SK-N-SH (cell line): ENCODE data around the gene DNAH3. TPM values are rescaled to one million over a fixed set of nuclear protein-coding genes. Genes with fewer than 3 reads are reported as not detected.

ENCODE experiments used
- CTCF ChIA-PET: fragments of 300-600, 350-600 bp; formaldehyde crosslinking; extraction: SDS; loops from one replicate; lab custom pipeline; 2021; lab: Yijun Ruan, JAX
- POLR2A ChIA-PET: fragments of 350-600 bp; sonication (Branson Sonifier 250); formaldehyde crosslinking; extraction: SDS; loops from one replicate; lab custom pipeline; 2020; ENCODE audit warnings: antibody characterized with exemption, inconsistent platforms; lab: Yijun Ruan, JAX
- DNase-seq: peaks from one replicate; pipeline ENCODE4 v3.0.0; 2012
- H2AFZ ChIP-seq: fragments of 200-600 bp; sonication (generic); 2 replicates; pipeline ENCODE4 v1.8.1; 2016; ENCODE audit warnings: antibody characterized with exemption, mild to moderate bottlenecking, low read depth
- H3F3A ChIP-seq: fragments of 200-600 bp; sonication (generic); replicated peaks from 2 replicates; pipeline ENCODE3; 2016; ENCODE audit warnings: antibody characterized with exemption, mild to moderate bottlenecking; ENCODE audit not compliant: insufficient read depth
- H3K27ac ChIP-seq, 2 experiments: fragments of 200-500 bp in 1 of 2; fragments of 200-600 bp in 1 of 2; sonication (Bioruptor generic) in 1 of 2; sonication (generic), shearing (Covaris generic) in 1 of 2; 2 replicates each; pipeline versions ENCODE4 v1.5.1 to v1.6.1; 2014 to 2016; ENCODE audit warnings: low read depth in 2 of 2, inconsistent platforms in 1 of 2, low read length in 1 of 2, mild to moderate bottlenecking in 1 of 2, mixed read lengths in 1 of 2
- H3K27me3 ChIP-seq: fragments of 200-600 bp; sonication (generic), shearing (Covaris generic); 2 replicates; pipeline ENCODE4 v1.6.1; 2016; ENCODE audit warnings: mixed run types; ENCODE audit not compliant: insufficient read depth
- H3K36me3 ChIP-seq, 2 experiments: fragments of 200-500 bp in 1 of 2; fragments of 200-600 bp in 1 of 2; sonication (Bioruptor generic) in 1 of 2; sonication (generic) in 1 of 2; replicated peaks in 1 of 2; 2 replicates each; pipeline versions ENCODE3 to v1.5.1; 2014 to 2016; ENCODE audit warnings: low read length in 1 of 2, mild to moderate bottlenecking in 1 of 2; ENCODE audit not compliant: insufficient read depth in 2 of 2, control insufficient read depth in 1 of 2
- H3K4me1 ChIP-seq, 2 experiments: fragments of 200-500 bp in 1 of 2; fragments of 200-600 bp in 1 of 2; sonication (Bioruptor generic) in 1 of 2; sonication (generic), shearing (Covaris generic) in 1 of 2; 2 replicates each; pipeline versions ENCODE4 v1.5.1 to v1.6.1; 2014 to 2016; ENCODE audit warnings: low read depth in 1 of 2, low read length in 1 of 2, mixed run types in 1 of 2; ENCODE audit not compliant: insufficient read depth in 2 of 2, control insufficient read depth in 1 of 2
- H3K4me2 ChIP-seq: fragments of 200-600 bp; sonication (generic), shearing (Covaris generic); 2 replicates; pipeline ENCODE4 v1.6.1; 2017; ENCODE audit warnings: mixed run types
- H3K4me3 ChIP-seq, 2 experiments: fragments of 200-500 bp in 1 of 2; fragments of 200-600 bp in 1 of 2; sonication (Bioruptor generic) in 1 of 2; sonication (generic), shearing (Covaris generic) in 1 of 2; 2 replicates each; pipeline versions ENCODE4 v1.5.1 to v1.8.1; 2014 to 2016; ENCODE audit warnings: low read depth in 2 of 2, inconsistent platforms in 1 of 2, low read length in 1 of 2, mild to moderate bottlenecking in 1 of 2, mixed read lengths in 1 of 2, moderate library complexity in 1 of 2
- H3K79me2 ChIP-seq: fragments of 200-600 bp; sonication (generic); 2 replicates; pipeline ENCODE4 v1.8.1; 2017; ENCODE audit warnings: mild to moderate bottlenecking; ENCODE audit not compliant: insufficient read depth
- H3K9ac ChIP-seq: fragments of 200-600 bp; sonication (generic); 2 replicates; pipeline ENCODE4 v1.6.1; 2017; ENCODE audit warnings: mixed run types
- H3K9me2 ChIP-seq: fragments of 200-600 bp; sonication (generic); 2 replicates; pipeline ENCODE4 v1.6.1; 2017; ENCODE audit warnings: mixed run types
- H3K9me3 ChIP-seq: fragments of 200-600 bp; sonication (generic); 2 replicates; pipeline ENCODE4 v1.6.1; 2017; ENCODE audit warnings: mixed run types, mild to moderate bottlenecking, moderate library complexity
- H4K20me1 ChIP-seq: fragments of 200-600 bp; sonication (generic); 2 replicates; pipeline ENCODE4 v1.6.1; 2017; ENCODE audit warnings: mild to moderate bottlenecking, mixed run types; ENCODE audit not compliant: insufficient read depth
- ELF1 ChIP-seq: IDR thresholded peaks from 2 replicates; pipeline ENCODE4 v1.4.0; 2012
- EP300 ChIP-seq, 2 experiments: IDR thresholded peaks; 2 replicates each; pipeline versions ENCODE4 v1.4.0 to v1.6.1; 2012; ENCODE audit warnings: borderline replicate concordance in 1 of 2, low read depth in 1 of 2, low read length in 1 of 2
- EZH2phosphoT487 ChIP-seq: fragments of 200-600 bp; sonication (generic); IDR thresholded peaks from 2 replicates; pipeline ENCODE4 v1.6.1; 2017; ENCODE audit warnings: low read depth, mixed run types, mild to moderate bottlenecking, antibody characterized with exemption, moderate library complexity, borderline replicate concordance
- FOSL2 ChIP-seq: IDR thresholded peaks from 2 replicates; pipeline ENCODE4 v1.4.0; 2012; ENCODE audit warnings: low read depth, mild to moderate bottlenecking, moderate library complexity, borderline replicate concordance
- FOXJ3 ChIP-seq: sonication (generic); formaldehyde crosslinking; IDR thresholded peaks from 2 replicates; pipeline ENCODE4 v1.5.1; 2020; ENCODE audit warnings: mild to moderate bottlenecking, missing genetic modification reagents
- GABPA ChIP-seq: IDR thresholded peaks from 2 replicates; pipeline ENCODE4 v1.4.0; 2012; ENCODE audit warnings: low read depth, mild to moderate bottlenecking
- GATA2 ChIP-seq: sonication (generic); formaldehyde crosslinking; IDR thresholded peaks from 2 replicates; pipeline ENCODE4 v1.5.0; 2020; ENCODE audit warnings: mild to moderate bottlenecking, missing genetic modification reagents
- IRF3 ChIP-seq: fragments of 150-350 bp; IDR thresholded peaks from 2 replicates; pipeline ENCODE4 v1.6.1; 2016; ENCODE audit warnings: mild to moderate bottlenecking, low read depth, low read length
- MAX ChIP-seq: IDR thresholded peaks from 2 replicates; pipeline ENCODE4 v1.4.0; 2012; ENCODE audit warnings: low read depth
- MXI1 ChIP-seq: IDR thresholded peaks from 2 replicates; pipeline ENCODE4 v1.6.1; 2012; ENCODE audit warnings: mild to moderate bottlenecking, low read depth, low read length, improper control_type of control experiment
- NFIC ChIP-seq: IDR thresholded peaks from 2 replicates; pipeline ENCODE4 v1.4.0; 2012; ENCODE audit warnings: borderline replicate concordance
- NRF1 ChIP-seq: IDR thresholded peaks from 2 replicates; pipeline ENCODE4 v1.6.1; 2012; ENCODE audit warnings: low read depth, mild to moderate bottlenecking, low read length
- PBX3 ChIP-seq: IDR thresholded peaks from 2 replicates; pipeline ENCODE4; 2012
- SIN3A ChIP-seq: IDR thresholded peaks from 2 replicates; pipeline ENCODE4 v1.6.1; 2012; ENCODE audit warnings: low read depth, mild to moderate bottlenecking, low read length, moderate library complexity, borderline replicate concordance
- SMC3 ChIP-seq: IDR thresholded peaks from 2 replicates; pipeline ENCODE4 v1.6.1; 2012; ENCODE audit warnings: low read depth, low read length, improper control_type of control experiment
- TAF1 ChIP-seq: IDR thresholded peaks from 2 replicates; pipeline ENCODE4 v1.6.1; 2012; ENCODE audit warnings: low read depth, mild to moderate bottlenecking, low read length, moderate library complexity, borderline replicate concordance
- TCF12 ChIP-seq: IDR thresholded peaks from 2 replicates; pipeline ENCODE4 v1.4.0; 2012
- TEAD4 ChIP-seq: IDR thresholded peaks from 2 replicates; pipeline ENCODE4 v1.4.0; 2012; ENCODE audit warnings: mild to moderate bottlenecking, borderline replicate concordance; ENCODE audit not compliant: insufficient read depth
- USF1 ChIP-seq: IDR thresholded peaks from 2 replicates; pipeline ENCODE4 v1.4.0; 2012; ENCODE audit warnings: low read depth, borderline replicate concordance
- YY1 ChIP-seq: IDR thresholded peaks from 2 replicates; pipeline ENCODE4 v1.4.0; 2012; ENCODE audit warnings: low read depth, mild to moderate bottlenecking
- WGBS: methylation state at CpG from one replicate; pipeline ENCODE4 v1.1.6; 2017; ENCODE audit warnings: low lambda C conversion rate; 5-methylcytosine and 5-hydroxymethylcytosine counted together
- polyA plus RNA-seq, 3 experiments: library from polyadenylated mRNA; depleted of rRNA; stranded (reverse); fragments of >200 nt; gene quantifications; 2 replicates each; pipeline ENCODE4 v1.2.3, GENCODE V29; 2012

The DNAH3 gene
- polyA plus RNA-seq, 1 of the 3 experiments (the other 2 are of a cell fraction) = not detected

GRCh38 chr16:20928774-20929411 is 221.8 kb downstream of the DNAH3 start:
- 92% methylated on average over 5 of the region's 5 CpGs for WGBS
- Histone ChIP-seq H3K4me2 (no peak overlapping the region), H3K27ac (no peak overlapping the region), H3K4me1 (no peaks in the 10 kb centered on the region), H3K27me3 (no peaks in the 10 kb centered on the region)
- CTCF ChIA-PET = no interaction called here
- TF ChIP-seq GABPA (no peak), NRF1 (no peak), IRF3 (no peak), TCF12 (no peak), USF1 (no peak), EP300 (IDR thresholded peaks at IDR 0.05; ENCODE audit: borderline replicate concordance in 1 of 2, low read depth in 1 of 2, low read length in 1 of 2) (no peak), TAF1 (no peak), ELF1 (no peak), YY1 (no peak), FOSL2 (no peak), TEAD4 (no peak), GATA2 (CRISPR knock-in tag) (no peak), NFIC (no peak), EZH2phosphoT487 (no peak), MXI1 (no peak)
- TF ChIP-seq, all 33 proteins: peak for 0
- Histone ChIP-seq H3K9me2 (no peaks in the 10 kb centered on the region), H2AFZ (no peak overlapping the region), H3K9ac (no peak overlapping the region), H3F3A (no peaks in the 10 kb centered on the region), H3K4me3 (no peak overlapping the region), H3K36me3 (no peaks in the 10 kb centered on the region), H4K20me1 (no peaks in the 10 kb centered on the region), H3K9me3 (no peaks in the 10 kb centered on the region), H3K79me2 (no peaks in the 10 kb centered on the region)
- no peak for DNase-seq
- POLR2A ChIA-PET = no interaction called here

- H3K9me3 ChIP-seq = no peaks in the 10 kb centered on the region
- H3K9me2 ChIP-seq = no peaks in the 10 kb centered on the region
- H3K4me2 ChIP-seq = no peak overlapping the region
- DNase-seq = no peak
- 100% methylated on average over 1 of the region's 1 CpG for WGBS
- TF ChIP-seq TCF12 (no peak), SIN3A (no peak), YY1 (no peak), GABPA (no peak), PBX3 (no peak), SMC3 (no peak), FOXJ3 (CRISPR knock-in tag) (no peak), NRF1 (no peak), TAF1 (no peak), MAX (no peak)
- TF ChIP-seq, all 33 proteins: peak for 0
- Histone ChIP-seq H3K4me3 (no peak overlapping the region), H3K9ac (no peak overlapping the region), H3K27me3 (no peaks in the 10 kb centered on the region), H3K79me2 (no peaks in the 10 kb centered on the region), H3F3A (no peaks in the 10 kb centered on the region), H2AFZ (no peak overlapping the region), H3K27ac (no peak overlapping the region), H3K36me3 (no peaks in the 10 kb centered on the region), H4K20me1 (no peaks in the 10 kb centered on the region), H3K4me1 (no peaks in the 10 kb centered on the region)
- ChIA-PET POLR2A (no interaction called here), CTCF (no interaction called here)
Observed at GRCh38 chr16:20925751-20926150, 224.9 kb downstream of the DNAH3 start.
